ENCODE measurements around the gene POU3F1.

Gene POU3F1

GRCh38 chr1:38044221-38045215 lies 2.1 kb downstream of the POU3F1 start:
- no peak for TF ChIP-seq CTCF (IDR thresholded peaks at IDR 0.05; ENCODE audit: low read depth, low read length)
- DNase-seq (ENCODE audit: low read depth in 2 of 2): no peak
- peak overlapping the region; percentile 17 to 28 for H3K4me3 ChIP-seq (replicated peaks in 1 of 2; ENCODE audit: low read depth in 2 of 2, low read length in 2 of 2)

GRCh38 chr1:38043036-38043747 lies 3.4 kb downstream of the POU3F1 start:
- no peak for TF ChIP-seq CTCF (IDR thresholded peaks at IDR 0.05; ENCODE audit: low read depth, low read length)
- DNase-seq (ENCODE audit: low read depth in 2 of 2): no peak
- H3K4me3 ChIP-seq (replicated peaks in 1 of 2; ENCODE audit: low read depth in 2 of 2, low read length in 2 of 2): no peak overlapping the region

GRCh38 chr1:38041936-38042834 lies 4.4 kb downstream of the POU3F1 start:
- no peak for TF ChIP-seq CTCF (IDR thresholded peaks at IDR 0.05; ENCODE audit: low read depth, low read length)
- no peak overlapping the region for H3K4me3 ChIP-seq (replicated peaks in 1 of 2; ENCODE audit: low read depth in 2 of 2, low read length in 2 of 2)
- DNase-seq (ENCODE audit: low read depth in 2 of 2): no peak

- no peak overlapping the region for H3K4me3 ChIP-seq (replicated peaks in 1 of 2; ENCODE audit: low read depth in 2 of 2, low read length in 2 of 2)
- no peak for TF ChIP-seq CTCF (IDR thresholded peaks at IDR 0.05; ENCODE audit: low read depth, low read length)
- DNase-seq (ENCODE audit: low read depth in 2 of 2): no peak
Measured at GRCh38 chr1:38039331-38040088, 7.1 kb downstream of the POU3F1 start.

GRCh38 chr1:38038861-38039260 lies 7.7 kb downstream of the POU3F1 start:
- H3K4me3 ChIP-seq (replicated peaks in 1 of 2; ENCODE audit: low read depth in 2 of 2, low read length in 2 of 2): no peak overlapping the region
- DNase-seq (ENCODE audit: low read depth in 2 of 2): peak in 1 of 2 donors; percentile 74
- no peak for TF ChIP-seq CTCF (IDR thresholded peaks at IDR 0.05; ENCODE audit: low read depth, low read length)
